NCI-H1930 (cell line): Measurements from ENCODE around the gene MYO1B.

Experiments
- DNase-seq, 2 experiments: peaks; one replicate each; lab custom pipeline; 2025; lab: John Stamatoyannopoulos, UW

MYO1B gene

DNA sequence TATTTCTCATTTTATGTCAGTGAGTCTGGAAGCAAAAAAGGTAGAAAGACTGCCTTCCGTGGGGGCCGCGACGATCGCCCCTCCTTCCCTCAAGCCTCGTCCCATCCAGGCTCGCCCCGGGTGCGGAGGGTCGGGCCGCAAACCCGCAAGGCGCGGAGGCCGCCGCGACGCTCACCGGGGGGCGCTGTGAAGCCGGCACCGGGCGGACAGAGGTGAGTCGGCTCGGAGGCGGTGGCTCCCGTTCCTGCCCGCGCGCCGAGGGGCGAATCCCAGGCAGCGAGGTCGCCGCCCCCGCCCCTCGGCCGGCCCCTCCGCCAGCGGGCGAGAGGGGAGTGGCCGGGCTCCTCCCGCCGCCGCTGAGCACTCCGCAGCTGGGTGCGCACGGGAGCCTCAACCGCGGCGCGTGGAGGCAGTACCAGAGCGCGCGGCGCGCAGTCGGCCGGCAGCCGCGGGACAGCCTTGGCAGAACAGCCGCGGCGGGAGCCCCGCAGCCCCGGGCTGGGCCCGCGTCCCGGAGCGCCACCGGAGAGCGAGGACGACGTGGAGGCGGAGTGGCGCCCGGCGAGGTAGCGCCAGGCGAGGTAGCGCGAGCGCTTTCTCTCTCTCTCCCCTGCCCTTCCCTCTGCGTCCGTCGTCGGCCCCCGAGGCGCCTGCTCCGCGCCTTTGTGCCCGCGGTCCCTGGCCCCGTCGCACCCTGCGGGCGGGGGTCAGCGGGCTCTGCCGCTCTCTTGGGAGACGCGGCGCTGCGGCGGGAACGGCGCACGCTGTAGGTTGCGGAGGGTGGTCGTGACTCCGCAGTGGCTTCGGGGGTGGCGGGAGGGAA, at the start of gene MYO1B:
TSS of gene MYO1B (plus strand) at position 359 of the 823 bp plus-strand sequence. CDS start 31,492 bp downstream, outside the sequence.
- DNase-seq = peak; percentile 65 to 78

DNA sequence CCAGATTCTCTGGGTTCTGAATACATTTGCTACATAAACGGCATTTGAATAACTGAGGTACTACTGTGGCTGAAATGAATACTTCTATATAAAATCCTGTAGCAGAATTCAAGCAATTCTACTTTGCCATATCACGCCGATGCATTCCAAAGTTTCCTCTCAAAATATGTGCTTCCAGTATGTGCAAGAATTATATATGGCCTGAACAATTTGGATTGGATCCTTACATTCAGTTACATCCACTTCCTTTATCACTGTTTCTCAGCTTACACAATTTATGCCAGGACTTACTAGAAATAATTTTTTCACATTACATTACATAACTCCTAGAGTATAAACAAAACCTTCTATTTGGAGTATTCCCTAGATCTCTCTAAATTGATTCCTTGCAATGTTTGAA, 48.1 kb upstream of the MYO1B start:
- DNase-seq = no peak

DNA sequence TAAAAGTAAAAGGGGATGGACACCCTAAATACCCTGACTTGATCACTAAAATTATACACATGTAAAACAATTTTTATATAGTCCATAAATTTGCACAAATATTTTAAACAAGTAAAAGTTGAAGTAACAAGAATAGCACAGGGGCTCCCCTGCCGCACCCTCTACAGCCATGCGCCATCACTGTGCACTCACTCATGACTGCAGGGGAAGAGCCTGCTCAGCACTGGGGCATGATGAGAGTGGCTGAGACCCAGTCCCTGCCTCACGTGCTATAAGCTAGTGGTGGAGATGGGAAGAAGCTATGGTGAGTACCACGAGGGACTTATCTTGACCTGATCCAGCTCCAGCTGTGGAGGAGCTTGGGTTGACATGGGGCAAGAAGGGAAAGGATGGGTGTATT, 46.9 kb upstream of the MYO1B start:
- no peak for DNase-seq

DNA sequence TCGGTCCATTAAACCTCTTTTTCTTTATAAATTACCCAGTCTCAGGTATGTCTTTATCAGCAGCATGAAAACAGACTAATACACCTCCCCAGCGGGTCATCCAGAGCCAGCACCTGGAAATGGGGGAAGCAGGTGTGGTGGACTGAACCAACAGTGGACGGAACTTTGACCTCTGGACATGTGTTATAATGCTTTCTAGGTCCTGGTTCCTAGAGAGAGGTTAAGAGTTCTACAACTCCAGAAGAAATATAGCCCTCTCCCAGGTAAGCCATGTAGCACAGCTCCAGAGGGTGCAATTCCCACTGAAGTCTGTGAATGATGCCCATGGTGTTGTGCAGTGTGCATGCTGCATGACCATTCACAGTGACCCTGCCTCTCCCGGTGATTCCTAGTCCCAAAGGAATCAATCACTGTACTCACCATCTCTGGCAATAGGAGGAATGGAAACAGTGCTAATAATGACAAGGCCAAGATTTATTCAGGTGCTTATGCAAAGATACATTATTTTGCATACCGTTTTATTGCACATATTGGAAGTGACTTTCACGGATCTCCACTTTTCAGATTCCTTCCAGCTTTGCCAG, 45.2 kb upstream of the MYO1B start:
- no peak for DNase-seq

DNA sequence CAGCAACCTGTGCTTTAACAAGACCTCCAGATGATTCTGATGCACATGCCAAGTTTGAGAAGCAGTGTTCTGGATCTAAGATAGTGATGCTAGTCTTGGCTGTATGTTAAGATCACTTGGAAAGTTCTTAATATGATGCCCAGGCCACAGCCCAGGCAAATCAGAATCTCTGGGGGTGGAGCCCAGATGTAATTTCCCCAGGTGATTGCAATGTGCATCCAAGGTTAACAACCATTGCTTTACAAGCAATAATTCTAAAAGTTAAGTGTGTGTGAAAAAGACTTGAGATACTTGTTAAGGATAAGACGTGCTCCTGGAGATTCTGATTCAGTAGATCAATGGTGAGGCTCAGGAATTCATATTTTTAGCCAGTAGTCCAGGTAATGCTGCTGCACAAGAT, 44.3 kb upstream of the MYO1B start:
- DNase-seq = no peak

DNA sequence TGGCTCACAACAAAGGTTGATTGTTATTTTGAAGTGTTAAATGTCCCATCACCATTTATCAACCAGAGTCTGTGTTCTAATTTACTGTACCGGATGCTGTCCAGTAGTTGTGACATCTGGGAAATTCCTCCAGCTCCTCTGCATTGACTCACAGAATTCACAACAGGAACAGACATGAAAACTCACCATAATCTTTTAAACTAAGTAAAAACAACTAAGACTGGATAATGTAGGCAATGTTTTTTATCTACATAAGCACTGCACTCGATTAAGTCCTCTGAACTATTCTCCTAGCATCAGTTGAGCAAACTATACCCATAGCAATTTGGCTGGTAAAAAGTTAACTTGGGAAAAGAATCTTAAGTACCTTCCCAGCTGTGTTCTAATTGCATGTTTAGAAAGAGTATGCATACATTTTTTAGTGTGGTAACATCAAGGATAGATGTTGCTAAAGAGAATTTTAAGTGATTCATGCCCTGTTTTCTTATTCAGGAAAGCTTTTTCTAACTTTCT, 42.9 kb upstream of the MYO1B start:
- DNase-seq = no peak

DNA sequence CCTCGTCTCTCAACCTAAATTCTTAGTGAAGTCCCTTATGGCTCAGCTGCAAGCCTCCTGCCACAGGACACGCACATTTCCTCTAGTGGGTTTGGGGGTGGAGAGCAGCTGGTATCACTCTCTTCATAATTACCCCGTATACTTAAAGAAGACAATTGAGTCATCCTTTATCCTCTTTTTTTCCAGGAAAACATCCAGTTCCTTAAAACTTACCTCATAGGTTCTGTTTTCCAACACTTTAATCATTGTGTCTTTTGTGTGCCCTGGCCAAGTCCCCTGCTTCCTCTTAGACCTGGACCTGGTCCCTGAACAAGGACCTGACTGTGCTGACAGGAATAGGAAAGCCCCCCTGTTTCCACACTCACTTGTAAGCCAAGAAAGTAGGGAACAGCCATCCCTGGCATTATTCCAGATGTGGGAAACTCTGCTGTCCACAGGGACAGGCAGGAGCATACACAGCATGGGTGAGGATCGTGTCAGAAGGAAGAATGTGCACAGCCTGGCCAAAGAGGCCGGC, 42.3 kb upstream of the MYO1B start:
- DNase-seq = no peak

DNA sequence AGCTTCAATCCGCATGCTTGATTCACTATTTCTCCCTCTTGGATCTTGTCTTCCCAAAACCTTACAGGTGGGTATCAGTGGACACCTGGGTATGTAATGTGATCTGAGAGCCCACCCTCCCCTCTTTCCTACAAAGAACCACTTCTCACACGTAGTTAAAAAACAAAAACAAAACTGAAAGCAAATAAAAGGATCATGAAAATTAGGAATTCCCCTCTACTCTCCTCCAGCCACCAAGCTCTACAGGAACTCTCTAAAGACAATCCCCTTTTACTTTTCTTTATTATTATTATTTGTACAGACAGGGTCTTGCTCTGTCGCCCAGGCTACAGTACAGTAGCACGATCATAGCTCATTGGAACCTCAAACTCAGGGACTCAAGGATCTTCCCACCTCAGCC, 40.8 kb upstream of the MYO1B start:
- no peak for DNase-seq

DNA sequence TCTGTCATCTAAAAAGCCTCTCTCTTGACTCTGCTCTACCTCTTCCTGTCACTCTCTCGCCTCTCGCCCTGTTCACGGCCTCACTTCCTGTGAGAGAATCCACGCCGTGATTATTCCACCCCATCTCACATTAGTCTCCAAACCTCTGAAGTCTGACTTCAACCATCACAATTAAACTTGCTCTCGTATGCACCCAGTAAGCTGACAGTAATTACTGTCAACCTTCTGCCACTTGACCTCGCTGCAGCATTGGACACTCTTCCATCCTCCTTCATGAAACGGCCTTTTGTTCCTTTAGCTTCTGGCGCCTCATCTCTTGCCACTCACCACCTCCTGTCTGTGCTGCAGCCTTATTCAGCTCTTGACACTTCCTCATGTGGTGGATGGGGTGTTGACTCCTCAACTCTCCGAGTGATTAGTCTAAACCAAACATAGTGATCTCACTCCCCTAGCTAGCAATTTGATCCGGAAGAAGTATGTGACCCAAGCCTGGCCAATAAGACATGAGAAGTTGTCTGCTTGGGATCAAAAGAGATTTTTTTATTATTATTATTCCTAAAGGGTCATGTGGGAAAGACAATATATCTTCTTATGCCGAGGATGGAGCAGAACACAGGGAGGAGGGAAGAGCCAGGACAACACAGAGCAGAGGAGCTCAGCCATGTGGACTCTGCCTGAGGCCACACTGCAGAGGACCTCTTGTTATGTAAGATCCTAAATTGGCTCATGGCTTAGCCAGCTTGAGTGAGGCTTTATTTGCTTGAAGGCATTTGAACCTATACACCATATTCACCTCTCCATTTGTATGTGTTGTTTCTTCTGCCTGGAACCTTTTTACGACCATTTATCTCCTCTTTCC, 38.4 kb upstream of the MYO1B start:
- DNase-seq = no peak

DNA sequence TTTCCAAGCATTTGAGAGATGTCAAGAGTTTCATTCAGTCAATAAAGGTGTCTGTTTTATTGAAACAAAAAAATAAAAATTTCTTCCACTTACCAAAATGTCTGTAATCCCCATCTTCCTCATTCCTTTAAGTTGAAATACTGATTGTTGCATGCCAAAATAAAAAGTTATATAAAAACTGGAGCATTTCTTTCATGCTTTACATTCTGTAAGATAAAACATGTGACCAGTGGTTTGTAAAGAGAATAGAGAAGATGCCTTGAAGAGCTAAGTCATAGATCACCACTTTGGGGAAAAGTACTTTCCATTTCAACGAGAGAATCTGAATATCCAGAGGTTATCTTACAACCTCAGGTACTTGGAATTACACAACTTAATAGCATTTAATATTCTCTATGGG, 35.9 kb upstream of the MYO1B start:
- DNase-seq = no peak

DNA sequence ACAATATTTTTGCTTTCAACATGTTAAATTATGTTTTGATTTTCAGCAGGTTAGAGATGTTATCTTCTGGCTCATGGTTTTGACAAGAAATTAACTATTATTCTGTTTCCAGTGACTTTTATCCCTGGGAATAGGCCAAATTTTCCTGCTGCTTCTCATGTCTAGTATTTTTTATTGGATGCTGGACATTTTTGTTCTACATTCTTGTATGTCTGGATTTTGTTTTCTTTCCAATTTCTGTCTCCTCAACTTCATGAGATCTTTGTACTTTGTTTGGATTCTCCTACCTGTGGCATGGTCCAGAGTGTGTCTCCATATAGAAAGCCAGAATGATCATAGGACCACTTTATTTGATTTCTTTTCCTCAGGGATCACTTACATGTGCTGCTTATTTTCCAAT, 33.1 kb upstream of the MYO1B start:
- DNase-seq = no peak

DNA sequence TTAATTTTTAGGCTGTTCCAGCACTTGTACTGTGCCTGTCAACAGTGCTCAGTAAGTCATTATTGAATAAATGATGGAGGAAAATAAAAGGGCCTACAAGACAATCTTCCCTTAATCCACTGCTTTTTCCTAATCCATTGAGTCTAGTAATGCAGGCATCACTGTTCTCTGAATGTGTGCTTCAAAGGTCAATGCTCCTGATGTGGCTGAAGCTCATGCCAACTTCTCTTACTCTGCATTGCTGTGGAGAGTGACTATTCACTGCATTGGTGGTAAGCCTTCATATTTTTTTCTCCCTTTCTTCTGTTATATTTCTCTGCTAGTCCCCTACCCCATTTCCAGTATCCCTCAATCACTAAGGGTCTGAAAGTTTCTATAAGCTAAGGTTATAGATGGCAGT, 31.9 kb upstream of the MYO1B start:
- DNase-seq = no peak

DNA sequence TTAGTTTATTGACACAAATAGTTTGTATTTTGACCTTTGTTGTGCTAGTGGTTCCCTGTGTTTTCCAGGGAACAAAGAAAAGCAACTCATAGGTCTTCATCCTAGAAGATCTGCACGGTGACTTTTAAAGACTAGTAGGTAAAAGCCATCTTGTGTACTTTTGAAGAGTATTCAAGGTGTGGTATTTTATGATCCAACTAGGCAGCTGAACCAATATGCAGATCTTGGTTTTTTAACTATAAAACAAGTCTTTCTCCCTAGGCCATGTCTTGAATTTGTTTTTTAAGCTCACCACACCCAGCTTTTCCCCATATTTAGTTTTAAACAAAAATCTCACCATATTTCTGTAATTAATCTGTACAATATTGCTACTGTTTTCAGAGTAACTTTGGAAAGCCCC, 30.0 kb upstream of the MYO1B start:
- no peak for DNase-seq

DNA sequence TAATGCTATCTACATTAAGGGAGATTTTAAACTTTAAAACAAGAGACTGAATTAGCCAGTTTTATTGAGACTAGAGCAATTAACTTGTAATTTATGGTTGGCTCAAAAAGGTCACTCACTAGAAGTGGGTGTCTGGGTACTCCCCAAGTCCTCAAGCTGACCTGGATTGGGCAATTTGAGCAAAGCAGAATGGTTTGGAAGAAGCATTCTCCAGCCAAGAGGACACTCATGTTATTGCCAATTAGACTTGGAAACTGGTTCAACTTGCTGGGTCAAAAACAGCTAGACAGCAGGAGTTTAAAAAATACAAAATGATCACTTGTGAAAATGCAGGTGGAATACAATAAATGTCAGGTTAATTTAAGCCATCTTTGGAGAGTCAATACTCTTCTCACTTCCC, 29.5 kb upstream of the MYO1B start:
- no peak for DNase-seq

DNA sequence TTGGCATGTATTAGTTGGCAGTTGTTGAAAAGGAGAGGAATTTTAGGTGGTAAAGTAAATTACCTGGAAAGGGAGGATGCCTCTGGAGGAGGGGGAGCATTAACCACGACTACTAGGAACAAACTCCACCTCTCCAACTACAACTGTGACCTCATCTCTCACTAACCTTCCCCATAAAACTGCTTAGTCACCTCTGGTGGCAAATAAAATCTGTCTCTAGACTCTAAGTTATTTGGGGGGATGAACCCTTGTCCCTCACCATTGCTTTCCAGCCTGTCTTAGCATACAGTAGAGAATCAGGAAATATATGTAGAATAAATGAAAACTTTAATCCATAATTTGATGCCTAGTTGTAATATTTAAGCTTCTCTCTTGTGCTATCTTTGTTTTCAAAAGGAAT, 27.6 kb upstream of the MYO1B start:
- DNase-seq = no peak

DNA sequence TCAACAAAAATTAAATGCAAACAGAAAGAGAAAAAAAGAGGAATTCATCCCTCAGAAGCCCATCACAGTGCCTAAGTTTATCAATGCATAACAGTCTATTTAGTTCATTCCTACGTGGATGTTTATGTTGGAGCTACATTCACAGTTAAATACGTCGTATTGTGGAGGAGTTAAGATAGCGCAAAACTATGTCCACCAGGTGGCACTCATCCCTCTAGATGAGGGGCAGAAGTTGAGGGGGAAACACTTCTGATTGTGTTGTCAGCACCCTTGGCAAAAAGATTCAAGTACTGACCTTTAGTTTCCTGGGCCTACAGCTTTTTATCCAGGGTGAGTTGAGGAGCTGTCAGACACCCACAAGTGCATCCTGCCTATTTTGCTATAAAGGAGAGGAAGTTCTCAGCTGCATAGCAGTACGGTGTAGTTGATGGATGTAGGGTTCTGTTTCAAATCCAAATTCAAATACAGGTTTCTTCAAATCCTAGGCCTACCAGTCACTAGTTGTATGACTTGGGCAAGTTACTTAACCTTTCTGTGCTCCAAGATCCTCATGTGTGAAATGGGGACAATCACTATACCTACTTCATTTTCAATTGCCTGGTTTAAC, 26.8 kb upstream of the MYO1B start:
- DNase-seq = peak in 1 of 2 experiments; percentile 17

DNA sequence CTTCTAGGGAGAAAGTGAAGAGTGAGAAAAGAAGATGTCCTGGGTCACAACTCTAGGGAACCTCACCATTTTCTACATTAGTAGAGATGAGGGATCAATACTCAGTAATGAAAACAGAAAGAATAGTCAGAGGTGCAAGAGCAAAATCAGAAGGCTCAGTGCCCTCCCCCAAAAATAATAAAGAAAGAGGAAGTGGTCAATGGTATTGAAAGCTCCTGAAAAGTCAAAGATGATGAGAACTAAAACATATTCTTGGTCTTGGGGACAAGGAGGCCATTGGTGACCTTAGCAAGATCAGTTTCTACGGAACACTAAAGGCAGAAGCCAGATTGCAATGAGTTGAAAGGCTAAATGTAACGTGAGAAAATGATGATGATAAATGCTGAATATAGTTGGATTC, 24.5 kb upstream of the MYO1B start:
- no peak for DNase-seq

DNA sequence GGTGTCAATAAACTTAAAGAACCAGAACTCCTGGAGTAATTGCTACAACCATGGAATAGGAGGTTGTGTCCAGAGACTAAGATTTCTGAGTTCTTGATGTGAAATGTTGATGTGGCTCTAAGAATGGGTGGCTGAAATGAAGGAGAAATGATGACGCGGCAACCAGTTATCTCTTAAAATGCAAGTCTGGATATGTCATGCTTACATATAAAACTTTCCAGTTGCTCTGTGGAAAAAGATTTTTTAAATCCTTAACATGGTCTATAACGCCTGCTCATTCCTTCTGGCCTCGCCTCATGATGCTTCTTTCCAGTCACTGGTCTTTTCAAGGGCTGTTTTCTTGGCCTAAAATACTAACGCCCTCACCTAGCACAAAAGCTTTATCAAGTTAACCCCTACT, 23.5 kb upstream of the MYO1B start:
- no peak for DNase-seq

DNA sequence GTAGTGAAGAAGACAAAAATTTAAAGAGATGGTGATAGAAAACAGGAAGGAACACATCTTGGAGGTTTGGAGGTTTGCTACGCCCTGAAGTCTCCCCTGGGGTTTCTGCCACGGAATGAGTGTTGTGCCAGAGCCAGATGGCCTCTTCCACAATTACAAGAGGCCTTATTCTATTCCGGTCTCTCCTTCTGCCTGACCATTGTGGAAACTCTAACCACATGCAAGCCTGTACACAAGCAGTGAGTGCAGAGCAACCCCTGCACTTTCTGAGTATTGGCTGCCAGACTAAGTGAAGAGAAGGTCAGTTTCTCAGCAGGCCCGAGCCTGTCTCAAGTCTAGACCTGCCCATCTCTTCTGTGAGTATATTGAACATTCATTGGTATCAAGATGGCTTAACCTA, 22.7 kb upstream of the MYO1B start:
- no peak for DNase-seq

DNA sequence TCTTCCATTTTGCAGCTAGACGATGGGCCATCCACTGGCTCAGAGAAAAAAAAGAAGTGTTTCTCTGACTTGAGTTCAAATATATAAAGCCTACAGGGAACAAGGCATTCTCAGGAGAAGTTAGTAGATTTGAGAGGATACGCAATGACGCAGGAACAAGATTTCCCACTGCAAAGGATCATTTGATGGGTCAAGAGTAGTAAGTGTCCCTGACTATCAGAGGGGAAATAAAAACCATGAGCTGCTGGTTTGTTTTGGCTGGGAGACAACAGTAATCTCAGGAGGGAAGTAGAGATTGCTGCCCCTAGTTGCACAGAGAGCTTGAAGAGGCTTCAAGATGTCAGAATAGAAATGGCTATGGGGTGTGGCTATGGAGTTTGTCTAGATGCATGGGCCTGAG, 22.3 kb upstream of the MYO1B start:
- DNase-seq = no peak

DNA sequence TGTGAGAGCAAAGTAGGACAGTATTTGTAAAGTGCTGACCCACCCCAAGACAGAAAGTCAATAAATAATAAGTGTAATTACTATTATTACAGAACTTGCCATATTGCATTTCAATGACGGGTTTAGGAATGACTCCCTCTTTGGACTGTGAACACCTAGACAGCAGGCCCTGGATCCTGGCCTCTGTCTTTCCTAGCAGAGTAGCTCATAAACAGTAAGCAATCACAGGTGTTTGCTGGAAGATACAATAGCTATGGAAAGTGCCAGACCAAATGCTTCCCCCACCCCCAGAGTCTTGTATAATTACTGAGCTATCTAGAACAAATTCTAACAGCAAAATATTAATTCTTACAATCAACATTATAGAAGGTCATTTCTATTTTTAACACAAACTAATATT, 20.1 kb upstream of the MYO1B start:
- DNase-seq = no peak

DNA sequence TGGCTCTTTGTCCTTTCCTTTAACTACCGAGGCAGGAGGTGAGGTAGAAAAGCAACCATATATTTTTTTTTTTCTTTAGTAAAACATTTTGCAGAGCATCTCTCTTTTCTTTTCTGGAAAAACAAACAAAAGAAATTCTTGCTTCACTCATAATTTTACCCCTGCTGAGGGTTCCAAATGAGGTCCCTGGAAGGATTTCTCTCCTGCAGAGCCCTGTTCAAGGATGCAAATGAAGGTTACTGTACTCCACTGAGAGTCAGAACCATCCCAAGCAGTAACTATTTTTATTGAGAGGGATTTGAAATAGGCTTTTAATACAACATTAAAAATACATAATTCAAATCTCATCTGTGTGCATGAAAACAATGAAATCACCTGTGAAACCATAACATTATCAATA, 19.5 kb upstream of the MYO1B start:
- DNase-seq = no peak
